Measurements from ENCODE around the gene GPX3. TPM values are rescaled to one million over a fixed set of nuclear protein-coding genes. Genes with fewer than 3 reads are reported as not detected.

GPX3 gene
- total and polyA plus RNA-seq, 9 of the 15 experiments (the other 6 are each of a cell fraction or from before 2014, with no cell fraction given) = 0.25 to 0.86 TPM; not detected in 7

DNA sequence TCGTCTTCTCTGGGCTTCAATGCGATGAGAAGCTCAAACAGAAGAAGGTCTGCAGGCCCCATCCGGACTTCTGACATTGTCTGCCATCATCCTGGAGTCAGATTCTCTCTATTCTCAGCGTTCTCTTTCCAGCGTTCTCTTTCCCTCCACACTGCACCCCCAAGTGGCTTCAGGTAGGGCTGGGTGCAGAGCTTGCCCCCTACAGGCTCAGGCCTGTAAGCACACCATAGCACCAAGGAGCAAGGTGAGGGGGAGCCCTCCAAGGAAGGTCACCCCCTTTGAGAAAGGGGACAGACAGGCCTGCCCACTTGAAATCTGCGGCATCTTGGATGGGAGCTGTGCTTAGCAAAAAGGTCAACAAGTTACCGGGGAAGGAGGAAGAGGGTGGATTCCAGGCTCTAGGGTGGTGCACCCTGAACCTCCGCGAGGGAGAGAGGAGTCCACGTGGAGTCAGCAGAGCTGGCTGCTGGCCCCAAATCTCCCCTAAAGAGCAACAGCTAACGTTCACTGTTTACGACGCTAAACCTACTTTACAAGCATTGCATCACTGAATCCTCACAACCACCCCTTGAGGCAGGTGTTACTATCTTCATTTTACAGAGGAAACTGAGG lies 27.5 kb downstream of the GPX3 start (continued):
- TF ChIP-seq, protein P1, sequence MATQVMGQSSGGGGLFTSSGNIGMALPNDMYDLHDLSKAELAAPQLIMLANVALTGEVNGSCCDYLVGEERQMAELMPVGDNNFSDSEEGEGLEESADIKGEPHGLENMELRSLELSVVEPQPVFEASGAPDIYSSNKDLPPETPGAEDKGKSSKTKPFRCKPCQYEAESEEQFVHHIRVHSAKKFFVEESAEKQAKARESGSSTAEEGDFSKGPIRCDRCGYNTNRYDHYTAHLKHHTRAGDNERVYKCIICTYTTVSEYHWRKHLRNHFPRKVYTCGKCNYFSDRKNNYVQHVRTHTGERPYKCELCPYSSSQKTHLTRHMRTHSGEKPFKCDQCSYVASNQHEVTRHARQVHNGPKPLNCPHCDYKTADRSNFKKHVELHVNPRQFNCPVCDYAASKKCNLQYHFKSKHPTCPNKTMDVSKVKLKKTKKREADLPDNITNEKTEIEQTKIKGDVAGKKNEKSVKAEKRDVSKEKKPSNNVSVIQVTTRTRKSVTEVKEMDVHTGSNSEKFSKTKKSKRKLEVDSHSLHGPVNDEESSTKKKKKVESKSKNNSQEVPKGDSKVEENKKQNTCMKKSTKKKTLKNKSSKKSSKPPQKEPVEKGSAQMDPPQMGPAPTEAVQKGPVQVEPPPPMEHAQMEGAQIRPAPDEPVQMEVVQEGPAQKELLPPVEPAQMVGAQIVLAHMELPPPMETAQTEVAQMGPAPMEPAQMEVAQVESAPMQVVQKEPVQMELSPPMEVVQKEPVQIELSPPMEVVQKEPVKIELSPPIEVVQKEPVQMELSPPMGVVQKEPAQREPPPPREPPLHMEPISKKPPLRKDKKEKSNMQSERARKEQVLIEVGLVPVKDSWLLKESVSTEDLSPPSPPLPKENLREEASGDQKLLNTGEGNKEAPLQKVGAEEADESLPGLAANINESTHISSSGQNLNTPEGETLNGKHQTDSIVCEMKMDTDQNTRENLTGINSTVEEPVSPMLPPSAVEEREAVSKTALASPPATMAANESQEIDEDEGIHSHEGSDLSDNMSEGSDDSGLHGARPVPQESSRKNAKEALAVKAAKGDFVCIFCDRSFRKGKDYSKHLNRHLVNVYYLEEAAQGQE (IDR thresholded peaks at IDR 0.05; ENCODE audit: borderline replicate concordance) = peak; percentile 66
- TF ChIP-seq, protein P1 (CRISPR knock-in tag; IDR thresholded peaks at IDR 0.05; ENCODE audit: low read depth) = no peak
- TF ChIP-seq SMAD3 (CRISPR knock-in tag; conservative IDR thresholded peaks at IDR 0.05) (no peak), MAZ (CRISPR knock-in tag; conservative IDR thresholded peaks at IDR 0.05 in 1 of 2, IDR thresholded peaks at IDR 0.05 in 1 of 2) (peak in 1 of 2 experiments; percentile 58; a peak in 2 of 4 replicates), STAG1 (CRISPR knock-in tag; IDR thresholded peaks at IDR 0.05; ENCODE audit: borderline replicate concordance) (peak; percentile 43; the same call in 1 of the 2 replicates), FOXA1 (IDR thresholded peaks at IDR 0.05; ENCODE audit: borderline replicate concordance) (no peak), SAFB2 (IDR thresholded peaks at IDR 0.05; ENCODE audit: borderline replicate concordance, low read depth, low read length, severe bottlenecking) (no peak), RFX7 (CRISPR knock-in tag; IDR thresholded peaks at IDR 0.05) (no peak), SMC3 (conservative IDR thresholded peaks at IDR 0.05; ENCODE audit: insufficient read depth, low read depth, low read length) (peak; percentile 68)
- TF ChIP-seq, protein P2, sequence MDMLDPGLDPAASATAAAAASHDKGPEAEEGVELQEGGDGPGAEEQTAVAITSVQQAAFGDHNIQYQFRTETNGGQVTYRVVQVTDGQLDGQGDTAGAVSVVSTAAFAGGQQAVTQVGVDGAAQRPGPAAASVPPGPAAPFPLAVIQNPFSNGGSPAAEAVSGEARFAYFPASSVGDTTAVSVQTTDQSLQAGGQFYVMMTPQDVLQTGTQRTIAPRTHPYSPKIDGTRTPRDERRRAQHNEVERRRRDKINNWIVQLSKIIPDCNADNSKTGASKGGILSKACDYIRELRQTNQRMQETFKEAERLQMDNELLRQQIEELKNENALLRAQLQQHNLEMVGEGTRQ (CRISPR knock-in tag; IDR thresholded peaks at IDR 0.05) = no peak
- TF ChIP-seq, protein P3, sequence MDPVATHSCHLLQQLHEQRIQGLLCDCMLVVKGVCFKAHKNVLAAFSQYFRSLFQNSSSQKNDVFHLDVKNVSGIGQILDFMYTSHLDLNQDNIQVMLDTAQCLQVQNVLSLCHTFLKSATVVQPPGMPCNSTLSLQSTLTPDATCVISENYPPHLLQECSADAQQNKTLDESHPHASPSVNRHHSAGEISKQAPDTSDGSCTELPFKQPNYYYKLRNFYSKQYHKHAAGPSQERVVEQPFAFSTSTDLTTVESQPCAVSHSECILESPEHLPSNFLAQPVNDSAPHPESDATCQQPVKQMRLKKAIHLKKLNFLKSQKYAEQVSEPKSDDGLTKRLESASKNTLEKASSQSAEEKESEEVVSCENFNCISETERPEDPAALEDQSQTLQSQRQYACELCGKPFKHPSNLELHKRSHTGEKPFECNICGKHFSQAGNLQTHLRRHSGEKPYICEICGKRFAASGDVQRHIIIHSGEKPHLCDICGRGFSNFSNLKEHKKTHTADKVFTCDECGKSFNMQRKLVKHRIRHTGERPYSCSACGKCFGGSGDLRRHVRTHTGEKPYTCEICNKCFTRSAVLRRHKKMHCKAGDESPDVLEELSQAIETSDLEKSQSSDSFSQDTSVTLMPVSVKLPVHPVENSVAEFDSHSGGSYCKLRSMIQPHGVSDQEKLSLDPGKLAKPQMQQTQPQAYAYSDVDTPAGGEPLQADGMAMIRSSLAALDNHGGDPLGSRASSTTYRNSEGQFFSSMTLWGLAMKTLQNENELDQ (CRISPR knock-in tag; IDR thresholded peaks at IDR 0.05; ENCODE audit: borderline replicate concordance) = no peak
- TF ChIP-seq, protein P4, sequence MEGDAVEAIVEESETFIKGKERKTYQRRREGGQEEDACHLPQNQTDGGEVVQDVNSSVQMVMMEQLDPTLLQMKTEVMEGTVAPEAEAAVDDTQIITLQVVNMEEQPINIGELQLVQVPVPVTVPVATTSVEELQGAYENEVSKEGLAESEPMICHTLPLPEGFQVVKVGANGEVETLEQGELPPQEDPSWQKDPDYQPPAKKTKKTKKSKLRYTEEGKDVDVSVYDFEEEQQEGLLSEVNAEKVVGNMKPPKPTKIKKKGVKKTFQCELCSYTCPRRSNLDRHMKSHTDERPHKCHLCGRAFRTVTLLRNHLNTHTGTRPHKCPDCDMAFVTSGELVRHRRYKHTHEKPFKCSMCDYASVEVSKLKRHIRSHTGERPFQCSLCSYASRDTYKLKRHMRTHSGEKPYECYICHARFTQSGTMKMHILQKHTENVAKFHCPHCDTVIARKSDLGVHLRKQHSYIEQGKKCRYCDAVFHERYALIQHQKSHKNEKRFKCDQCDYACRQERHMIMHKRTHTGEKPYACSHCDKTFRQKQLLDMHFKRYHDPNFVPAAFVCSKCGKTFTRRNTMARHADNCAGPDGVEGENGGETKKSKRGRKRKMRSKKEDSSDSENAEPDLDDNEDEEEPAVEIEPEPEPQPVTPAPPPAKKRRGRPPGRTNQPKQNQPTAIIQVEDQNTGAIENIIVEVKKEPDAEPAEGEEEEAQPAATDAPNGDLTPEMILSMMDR (IDR thresholded peaks at IDR 0.05 in 2 of 3, conservative IDR thresholded peaks at IDR 0.05 in 1 of 3; ENCODE audit: insufficient read depth in 2 of 3, low read depth in 1 of 3, low read length in 3 of 3) = peak; percentile 84 to 98 (median 92)

All from K562 (cell line).